Fibroblast of mammary gland (primary cell): Measurements from ENCODE around the gene JAZF1.

Source experiments
- DNase-seq: peaks from one replicate; pipeline ENCODE4 v3.0.0-alpha.2; 2010; ENCODE audit warnings: low read depth
- H3K4me3 ChIP-seq: 2 replicates; pipeline ENCODE4 v1.5.1; 2011; ENCODE audit warnings: low read depth, mild to moderate bottlenecking, low read length, moderate library complexity; ENCODE audit not compliant: control insufficient read depth
- TF ChIP-seq, protein P1 (sequence below): conservative IDR thresholded peaks from 2 replicates; pipeline ENCODE4 v1.5.1; 2011; ENCODE audit warnings: low read depth, low read length, inconsistent platforms; ENCODE audit not compliant: control insufficient read depth, insufficient read depth

The JAZF1 gene

DNA sequence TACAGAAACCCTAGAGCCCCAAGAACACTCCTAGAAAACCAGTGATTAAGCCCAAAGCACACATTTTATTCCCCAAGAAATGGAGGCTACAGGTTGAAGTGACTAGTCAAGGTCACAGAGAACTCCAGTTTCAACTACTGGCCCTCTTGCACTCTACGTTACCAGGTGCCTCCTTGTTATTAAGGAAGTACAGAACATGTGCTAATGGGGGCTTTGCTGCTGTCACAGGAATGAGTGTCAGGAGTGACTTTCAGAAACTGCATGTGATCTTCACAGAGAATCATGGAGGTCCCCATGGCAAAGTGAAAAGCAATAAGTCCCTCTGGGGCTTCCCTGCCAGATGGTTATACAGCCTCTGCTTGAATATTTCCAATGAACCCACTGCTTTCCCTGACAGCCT lies 19.3 kb downstream of the JAZF1 start:
- DNase-seq, result no peak
- H3K4me3 ChIP-seq, result no peak overlapping the region
- TF ChIP-seq, protein P1, sequence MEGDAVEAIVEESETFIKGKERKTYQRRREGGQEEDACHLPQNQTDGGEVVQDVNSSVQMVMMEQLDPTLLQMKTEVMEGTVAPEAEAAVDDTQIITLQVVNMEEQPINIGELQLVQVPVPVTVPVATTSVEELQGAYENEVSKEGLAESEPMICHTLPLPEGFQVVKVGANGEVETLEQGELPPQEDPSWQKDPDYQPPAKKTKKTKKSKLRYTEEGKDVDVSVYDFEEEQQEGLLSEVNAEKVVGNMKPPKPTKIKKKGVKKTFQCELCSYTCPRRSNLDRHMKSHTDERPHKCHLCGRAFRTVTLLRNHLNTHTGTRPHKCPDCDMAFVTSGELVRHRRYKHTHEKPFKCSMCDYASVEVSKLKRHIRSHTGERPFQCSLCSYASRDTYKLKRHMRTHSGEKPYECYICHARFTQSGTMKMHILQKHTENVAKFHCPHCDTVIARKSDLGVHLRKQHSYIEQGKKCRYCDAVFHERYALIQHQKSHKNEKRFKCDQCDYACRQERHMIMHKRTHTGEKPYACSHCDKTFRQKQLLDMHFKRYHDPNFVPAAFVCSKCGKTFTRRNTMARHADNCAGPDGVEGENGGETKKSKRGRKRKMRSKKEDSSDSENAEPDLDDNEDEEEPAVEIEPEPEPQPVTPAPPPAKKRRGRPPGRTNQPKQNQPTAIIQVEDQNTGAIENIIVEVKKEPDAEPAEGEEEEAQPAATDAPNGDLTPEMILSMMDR, result no peak

DNA sequence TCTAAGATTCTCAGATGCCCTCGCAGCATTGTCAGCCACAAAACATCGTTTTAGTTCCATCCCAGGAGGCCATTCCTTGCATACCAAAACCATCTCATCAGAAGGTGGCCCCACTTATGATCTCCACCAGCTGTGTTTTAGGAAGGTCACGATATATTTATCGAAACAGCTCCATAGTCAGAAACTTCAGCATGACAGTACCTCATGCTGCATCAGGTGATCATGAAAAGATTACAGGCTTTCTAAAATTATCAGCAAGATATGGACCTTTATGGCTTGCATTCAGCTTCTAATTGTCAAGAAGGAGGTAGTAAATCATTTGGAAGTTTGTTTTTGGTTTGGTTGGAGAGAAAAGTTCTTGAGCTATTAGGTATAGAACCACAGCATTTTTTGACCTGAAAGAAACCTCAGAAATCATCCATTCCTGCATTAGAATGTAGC lies 20.0 kb downstream of the JAZF1 start:
- H3K4me3 ChIP-seq, result no peak overlapping the region
- DNase-seq, result no peak
- TF ChIP-seq, protein P1, result no peak

DNA sequence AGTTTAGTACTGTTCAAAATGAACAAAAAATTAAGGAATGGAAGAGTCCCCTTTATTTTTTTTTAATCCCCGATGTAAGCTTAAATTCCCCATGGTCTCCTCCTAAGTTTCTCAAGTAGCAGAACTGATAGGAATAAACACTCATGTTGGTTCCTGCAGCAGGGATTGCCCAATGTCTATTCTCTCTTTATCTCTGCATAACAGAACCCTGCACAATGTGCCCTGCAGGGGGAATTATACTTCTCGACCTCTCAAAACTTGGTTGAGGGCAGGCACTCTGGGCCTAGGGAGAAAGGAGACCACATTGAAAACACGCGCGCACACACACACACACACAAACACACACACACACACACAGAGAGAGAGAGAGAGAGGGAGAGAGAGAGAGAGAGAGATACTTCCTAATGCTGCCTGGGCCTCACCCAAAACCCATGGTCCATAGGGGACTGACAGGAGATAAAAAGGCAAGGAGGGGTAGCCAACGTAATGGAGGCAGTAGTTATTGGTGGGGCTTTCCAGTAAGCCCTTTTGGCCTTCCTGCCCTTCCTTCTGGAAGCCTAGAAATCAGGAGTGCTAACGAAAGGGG lies 22.7 kb downstream of the JAZF1 start:
- H3K4me3 ChIP-seq, result no peak overlapping the region
- TF ChIP-seq, protein P1, result no peak
- DNase-seq, result no peak

DNA sequence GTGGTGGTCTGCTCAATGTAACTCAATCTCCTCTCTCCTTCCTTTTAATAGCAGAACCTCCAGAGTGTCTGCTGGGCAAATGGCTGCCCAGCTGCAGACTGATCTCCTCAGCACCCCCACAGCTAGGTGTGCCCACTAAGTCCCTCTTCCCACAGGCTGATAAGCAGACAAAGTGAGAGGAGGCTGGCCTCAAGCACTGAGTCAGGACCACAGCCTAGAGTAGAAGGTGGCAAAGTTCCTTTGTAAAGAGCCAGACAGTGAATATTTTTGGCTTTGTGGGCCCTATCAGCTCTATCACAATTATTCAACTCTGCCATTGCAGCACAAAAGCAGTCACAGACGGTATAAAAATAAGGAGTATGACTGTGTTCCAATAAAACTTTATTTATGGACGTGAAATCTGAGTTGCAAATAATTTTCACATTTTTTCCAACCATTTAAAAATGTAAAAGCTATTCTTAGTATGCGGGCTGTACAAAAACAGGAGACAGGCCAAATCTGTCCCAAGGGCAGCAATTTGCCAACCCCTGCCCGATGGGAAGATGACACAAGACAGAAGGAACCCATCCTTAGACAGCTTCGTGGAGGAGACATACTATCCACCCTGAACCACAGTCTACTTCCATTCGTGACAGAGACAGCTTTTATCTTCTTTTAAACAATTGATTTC lies 23.4 kb downstream of the JAZF1 start:
- no peak for DNase-seq
- TF ChIP-seq, protein P1, result no peak
- H3K4me3 ChIP-seq, result no peak overlapping the region

DNA sequence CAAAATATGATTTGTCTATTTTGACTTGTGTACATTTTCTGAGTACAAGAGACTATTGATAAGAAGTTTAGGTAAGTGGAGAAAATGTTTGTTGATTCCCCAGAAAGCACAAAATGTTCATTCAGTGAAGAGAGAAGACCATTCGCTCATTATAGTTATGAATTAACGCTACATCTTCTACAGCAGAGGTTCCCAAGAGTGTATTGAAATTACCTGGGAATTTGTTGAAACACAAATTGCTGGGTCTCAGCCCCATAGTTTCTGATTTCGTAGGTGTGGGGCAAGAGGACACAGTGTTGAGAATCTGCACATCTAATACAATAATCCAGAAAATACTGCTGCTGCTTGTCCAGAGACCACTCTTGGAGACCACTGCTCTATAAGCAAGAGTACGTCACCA lies 24.2 kb downstream of the JAZF1 start:
- no peak for DNase-seq
- no peak overlapping the region for H3K4me3 ChIP-seq
- TF ChIP-seq, protein P1, result no peak

DNA sequence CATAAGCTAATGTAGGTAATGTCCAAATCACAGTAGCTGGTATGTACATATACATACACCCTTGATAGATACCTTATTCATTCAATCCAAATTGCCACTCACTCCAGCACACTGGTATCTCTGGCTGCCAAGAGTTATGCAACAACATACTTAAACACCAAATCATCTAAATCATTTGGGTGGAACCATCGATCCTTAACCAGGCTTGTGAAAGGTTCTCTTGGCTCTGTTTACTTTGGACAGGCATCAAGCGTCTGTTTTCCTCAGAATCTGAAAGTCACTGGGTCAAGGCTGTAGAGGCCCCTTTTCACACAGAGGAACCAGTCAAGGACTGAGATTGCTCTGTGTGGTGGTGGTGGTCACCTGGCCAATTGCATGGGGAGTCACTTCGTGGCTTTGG lies 24.6 kb downstream of the JAZF1 start:
- TF ChIP-seq, protein P1, result no peak
- no peak overlapping the region for H3K4me3 ChIP-seq
- DNase-seq, result peak; percentile 87
